Panc1 (cell line): Measurements from ENCODE around the gene IFFO2.

ENCODE experiments used
- CTCF ChIP-seq: fragments of 450-650 bp; IDR thresholded peaks from 2 replicates; pipeline ENCODE4 v1.5.1; 2017; ENCODE audit warnings: mild to moderate bottlenecking
- TF ChIP-seq, protein P1 (sequence below), 2 experiments: IDR thresholded peaks; 2 replicates each; pipeline ENCODE4 v1.6.1; 2011 to 2012; ENCODE audit warnings: low read depth in 2 of 2, control low read depth in 1 of 2, low read length in 1 of 2, mild to moderate bottlenecking in 1 of 2, moderate library complexity in 1 of 2; ENCODE audit not compliant: insufficient read depth in 1 of 2

GRCh38 chr1:18883079-18883478, 73.4 kb downstream of the IFFO2 start:
- TF ChIP-seq, protein P1, sequence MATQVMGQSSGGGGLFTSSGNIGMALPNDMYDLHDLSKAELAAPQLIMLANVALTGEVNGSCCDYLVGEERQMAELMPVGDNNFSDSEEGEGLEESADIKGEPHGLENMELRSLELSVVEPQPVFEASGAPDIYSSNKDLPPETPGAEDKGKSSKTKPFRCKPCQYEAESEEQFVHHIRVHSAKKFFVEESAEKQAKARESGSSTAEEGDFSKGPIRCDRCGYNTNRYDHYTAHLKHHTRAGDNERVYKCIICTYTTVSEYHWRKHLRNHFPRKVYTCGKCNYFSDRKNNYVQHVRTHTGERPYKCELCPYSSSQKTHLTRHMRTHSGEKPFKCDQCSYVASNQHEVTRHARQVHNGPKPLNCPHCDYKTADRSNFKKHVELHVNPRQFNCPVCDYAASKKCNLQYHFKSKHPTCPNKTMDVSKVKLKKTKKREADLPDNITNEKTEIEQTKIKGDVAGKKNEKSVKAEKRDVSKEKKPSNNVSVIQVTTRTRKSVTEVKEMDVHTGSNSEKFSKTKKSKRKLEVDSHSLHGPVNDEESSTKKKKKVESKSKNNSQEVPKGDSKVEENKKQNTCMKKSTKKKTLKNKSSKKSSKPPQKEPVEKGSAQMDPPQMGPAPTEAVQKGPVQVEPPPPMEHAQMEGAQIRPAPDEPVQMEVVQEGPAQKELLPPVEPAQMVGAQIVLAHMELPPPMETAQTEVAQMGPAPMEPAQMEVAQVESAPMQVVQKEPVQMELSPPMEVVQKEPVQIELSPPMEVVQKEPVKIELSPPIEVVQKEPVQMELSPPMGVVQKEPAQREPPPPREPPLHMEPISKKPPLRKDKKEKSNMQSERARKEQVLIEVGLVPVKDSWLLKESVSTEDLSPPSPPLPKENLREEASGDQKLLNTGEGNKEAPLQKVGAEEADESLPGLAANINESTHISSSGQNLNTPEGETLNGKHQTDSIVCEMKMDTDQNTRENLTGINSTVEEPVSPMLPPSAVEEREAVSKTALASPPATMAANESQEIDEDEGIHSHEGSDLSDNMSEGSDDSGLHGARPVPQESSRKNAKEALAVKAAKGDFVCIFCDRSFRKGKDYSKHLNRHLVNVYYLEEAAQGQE (IDR thresholded peaks at IDR 0.05; ENCODE audit: insufficient read depth in 1 of 2, low read depth in 2 of 2, low read length in 1 of 2): no peak
- no peak for TF ChIP-seq CTCF
